Suppressor macrophage (primary cell): ENCODE results near the gene AMOTL1.
"Not testable (repeated sequence)": the region's sequence is repeated elsewhere in the genome, so short reads cannot be mapped to it uniquely, and the experiment has no call there.

Experiments
- DNase-seq, 4 experiments: peaks; one replicate each; pipeline ENCODE4 v3.0.0-alpha.2; 2020 to 2022

Gene AMOTL1

DNA sequence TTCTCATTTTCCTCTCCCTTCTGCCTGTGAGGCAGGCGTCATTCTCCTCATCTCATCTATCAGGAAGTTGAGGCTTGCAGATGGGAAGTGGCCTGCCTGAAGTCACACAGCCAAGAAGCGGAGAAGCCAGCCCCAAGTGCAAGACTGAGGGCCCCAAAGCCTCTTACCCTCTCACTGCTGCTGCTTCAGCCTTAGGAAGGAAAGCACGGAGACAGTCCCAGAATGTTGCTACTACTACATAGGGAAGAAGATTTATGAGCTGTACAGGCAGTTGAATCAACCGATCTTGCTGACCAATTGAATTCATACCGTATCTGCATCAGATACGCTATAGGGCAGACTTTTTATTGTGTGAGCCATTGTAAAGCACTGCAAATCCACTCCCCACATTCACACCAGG, 116.2 kb downstream of the AMOTL1 start:
- peak; percentile 56 to 71 (median 66) for DNase-seq

DNA sequence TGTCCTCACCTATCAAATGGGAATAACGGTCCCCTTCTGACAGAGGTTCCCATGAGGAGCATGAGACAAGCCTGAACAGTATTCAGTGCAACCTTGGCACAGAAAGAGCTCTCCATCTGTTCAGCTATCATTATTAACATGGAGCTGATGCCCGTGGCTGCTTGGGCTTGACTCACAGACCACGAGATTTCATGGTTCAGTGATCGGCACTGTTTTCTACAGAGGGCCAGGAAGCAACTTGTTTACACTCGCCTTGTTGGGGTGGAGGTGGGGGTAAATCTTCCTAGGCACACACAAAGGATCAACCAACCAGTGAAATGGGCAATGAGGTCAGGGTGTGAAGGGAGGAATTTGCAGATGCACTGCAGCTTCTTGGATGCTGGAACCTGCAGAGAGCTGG, 117.0 kb downstream of the AMOTL1 start:
- DNase-seq, result no peak

DNA sequence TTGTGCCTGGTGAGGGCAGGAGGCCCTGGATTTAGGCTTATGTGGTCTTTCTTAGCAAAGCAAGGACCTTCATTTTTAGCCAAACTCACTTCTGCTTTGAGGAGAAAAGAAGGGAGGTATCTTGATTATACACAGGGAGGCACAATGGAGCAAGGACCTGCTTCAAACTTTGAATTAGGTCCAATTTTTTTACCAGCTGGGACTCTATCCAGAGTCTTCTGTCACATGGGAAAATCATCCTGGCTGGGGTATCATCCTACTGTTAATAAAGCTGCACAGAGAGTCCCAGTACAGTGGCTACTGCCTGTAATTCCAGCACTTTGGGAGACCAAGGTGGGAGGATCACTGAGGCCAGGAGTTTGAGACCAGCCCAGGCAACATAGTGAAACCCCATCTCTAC, 117.4 kb downstream of the AMOTL1 start:
- DNase-seq, result no peak

DNA sequence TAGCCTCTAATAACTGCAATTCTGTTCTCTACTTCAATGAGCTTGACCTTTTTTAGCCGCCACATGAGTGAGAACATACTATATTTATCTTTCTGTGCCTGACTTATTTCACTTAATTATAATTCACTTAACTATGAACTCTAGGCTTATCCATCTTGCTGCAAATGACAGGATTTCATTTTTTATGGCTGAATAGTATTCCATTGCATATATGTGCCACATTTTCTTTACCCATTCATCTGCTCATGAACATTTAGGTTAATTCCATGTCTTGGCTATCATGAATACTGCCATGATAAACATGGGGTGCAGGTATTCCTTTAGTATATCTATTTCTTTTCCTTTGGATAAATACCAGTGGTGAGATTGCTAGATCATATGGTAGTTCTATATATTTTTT, 120.0 kb downstream of the AMOTL1 start:
- DNase-seq, result no peak

DNA sequence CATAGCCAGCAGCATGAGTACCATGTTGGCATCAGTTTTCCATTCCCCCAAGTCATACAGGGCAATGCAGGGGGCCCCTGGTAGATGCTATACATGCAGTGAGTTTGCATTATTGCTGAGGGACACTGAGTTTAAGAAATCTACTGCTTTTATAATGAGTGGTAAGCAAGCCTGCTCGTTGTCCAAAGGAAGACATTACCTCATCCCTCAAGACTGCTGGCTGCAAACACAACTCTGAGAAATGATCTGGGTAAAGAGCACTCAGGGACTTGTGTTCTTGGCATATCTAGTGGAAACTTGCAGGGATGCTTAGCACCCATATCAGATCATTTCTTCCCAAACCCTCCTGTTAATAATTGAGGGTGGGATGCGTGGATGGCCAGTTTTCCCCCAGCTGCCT, 127.3 kb downstream of the AMOTL1 start:
- DNase-seq, result no peak

DNA sequence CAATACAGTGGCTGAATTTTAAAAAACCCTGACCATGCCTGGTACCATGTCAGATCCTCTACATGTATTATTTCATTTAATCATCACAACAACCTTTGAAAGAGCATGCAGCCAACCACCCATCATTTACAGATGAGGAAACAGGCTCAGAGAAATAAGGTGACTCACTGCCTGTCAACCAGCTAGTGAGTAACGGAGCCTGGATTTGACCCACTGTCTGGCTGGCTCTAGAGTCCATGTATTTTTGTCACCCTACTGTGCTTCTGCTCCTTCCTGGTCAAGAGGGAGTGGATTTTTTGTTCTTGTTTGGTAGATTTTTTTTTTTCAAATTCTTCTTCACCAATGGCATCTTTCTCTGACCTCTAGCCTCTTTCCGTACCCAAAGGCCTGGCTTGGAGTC, 127.8 kb downstream of the AMOTL1 start:
- peak; percentile 25 to 56 (median 28) for DNase-seq

DNA sequence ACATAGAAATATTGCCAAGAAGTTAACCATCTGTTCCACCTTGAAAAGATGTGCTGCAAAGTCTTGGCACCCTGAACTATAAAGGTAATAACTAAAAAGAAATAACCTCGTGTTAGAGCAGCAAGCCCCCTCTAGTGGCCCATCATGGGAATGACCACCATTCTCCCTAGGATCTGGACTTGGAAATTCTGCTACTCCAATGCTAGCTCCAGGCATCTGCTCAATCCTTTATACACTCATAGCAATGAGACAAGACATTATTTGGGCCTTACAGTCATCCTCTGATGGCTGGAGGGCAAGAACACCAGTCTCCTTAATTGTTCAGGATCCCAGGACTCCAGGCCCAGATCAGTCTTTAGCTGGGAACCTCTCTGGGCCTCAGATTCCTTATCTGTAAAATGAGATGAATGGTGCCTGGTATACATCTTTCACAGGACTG, 129.2 kb downstream of the AMOTL1 start:
- peak; percentile 56 to 70 (median 65) for DNase-seq

DNA sequence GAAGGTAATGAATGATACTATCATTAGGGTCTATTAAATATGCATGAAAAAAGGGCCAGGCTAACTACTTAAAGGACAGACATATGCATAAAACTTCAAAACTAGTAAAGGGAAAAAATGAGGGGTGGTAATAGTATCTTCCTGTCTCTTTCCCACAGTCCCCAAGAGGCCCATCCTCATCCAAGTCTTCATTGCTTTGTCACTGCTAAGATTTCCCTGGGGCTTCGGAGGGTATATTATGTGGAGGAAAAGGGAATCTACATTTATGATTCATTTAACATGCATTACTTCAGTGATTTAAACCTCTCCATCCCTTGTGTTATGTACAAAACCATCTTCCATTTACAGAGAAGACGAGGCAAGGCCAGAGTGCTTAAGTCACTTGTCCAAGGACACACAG, 139.1 kb downstream of the AMOTL1 start:
- no peak for DNase-seq

DNA sequence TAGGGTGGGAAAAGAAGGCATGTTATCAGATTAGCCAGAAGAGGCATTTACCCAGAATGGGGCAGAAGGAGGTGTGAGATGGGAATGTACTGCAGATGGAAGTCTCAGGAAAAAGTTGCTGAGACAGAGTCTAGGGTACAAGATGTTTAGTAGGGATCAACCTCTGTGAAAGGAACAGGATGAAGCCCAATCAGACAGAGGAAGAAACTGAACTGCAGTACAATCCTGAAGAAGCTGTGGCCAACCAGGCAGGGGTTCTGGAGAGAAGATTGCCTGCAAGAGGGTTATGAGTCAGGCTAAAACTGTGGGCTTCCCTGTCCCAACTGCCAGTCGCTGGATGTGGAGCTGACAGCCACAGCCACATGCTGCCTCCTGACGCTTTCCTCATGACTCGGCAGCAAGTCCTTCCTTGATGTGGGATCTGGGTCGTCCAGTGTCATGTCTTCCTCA, 141.2 kb downstream of the AMOTL1 start:
- peak; percentile 41 to 66 (median 54) for DNase-seq

DNA sequence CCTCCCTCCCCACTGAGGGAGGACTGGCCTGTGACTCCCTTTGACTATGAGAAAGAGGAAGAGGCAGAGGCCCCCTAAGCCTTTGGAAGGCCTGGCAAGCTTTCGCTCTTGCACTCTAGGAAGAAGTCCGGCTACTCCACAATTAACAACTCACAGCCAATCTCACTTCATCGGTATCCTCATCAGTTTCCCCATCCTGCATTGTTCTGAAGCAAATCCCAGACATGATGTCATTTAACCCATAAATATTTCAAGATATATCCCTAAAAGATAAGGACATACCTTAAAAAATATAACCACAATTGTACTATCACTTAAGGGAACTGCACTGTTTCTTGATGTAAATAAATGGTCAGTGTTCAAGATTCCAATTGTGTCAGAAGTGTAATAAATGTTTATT, 142.1 kb downstream of the AMOTL1 start:
- DNase-seq, result peak in 2 of 4 experiments; percentile 20 to 26

DNA sequence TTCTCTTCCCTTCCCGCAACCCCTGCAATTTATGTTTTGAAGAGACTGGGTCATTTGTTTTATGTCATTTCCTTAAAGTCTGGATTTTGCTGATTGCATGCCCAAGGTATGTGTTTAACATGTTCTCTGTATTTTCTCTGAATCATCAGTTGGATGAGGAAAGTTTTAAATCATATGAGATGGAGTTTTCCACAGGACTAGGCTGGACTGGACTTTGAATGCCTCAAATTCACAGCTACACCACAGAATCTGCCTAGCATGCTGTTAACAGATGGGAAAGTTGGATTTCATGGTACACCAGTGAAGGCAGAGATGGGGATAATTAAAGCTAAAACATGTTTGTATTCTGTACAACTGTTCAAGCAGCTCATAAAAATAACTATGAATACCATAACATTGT, 142.6 kb downstream of the AMOTL1 start:
- DNase-seq, result no peak

DNA sequence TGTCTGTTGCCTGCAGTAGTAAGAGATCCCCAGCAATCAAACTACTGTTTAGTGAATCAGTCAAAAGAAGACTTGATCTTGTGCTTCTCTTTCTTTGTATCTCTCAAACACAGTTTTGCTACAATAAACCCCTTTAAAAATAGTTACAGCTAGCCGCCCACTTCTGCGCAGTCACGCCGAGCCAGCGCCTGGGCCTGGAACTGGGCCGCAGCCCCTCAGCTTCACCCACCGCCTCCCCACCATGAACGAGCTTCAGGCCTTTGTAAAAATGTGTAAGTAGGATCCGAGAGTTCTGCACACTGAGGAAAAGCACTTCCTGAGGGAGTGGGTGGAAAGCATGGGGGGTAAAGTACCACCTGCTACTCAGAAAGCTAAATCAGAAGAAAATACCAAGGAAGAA, 144.7 kb downstream of the AMOTL1 start:
- no peak for DNase-seq

DNA sequence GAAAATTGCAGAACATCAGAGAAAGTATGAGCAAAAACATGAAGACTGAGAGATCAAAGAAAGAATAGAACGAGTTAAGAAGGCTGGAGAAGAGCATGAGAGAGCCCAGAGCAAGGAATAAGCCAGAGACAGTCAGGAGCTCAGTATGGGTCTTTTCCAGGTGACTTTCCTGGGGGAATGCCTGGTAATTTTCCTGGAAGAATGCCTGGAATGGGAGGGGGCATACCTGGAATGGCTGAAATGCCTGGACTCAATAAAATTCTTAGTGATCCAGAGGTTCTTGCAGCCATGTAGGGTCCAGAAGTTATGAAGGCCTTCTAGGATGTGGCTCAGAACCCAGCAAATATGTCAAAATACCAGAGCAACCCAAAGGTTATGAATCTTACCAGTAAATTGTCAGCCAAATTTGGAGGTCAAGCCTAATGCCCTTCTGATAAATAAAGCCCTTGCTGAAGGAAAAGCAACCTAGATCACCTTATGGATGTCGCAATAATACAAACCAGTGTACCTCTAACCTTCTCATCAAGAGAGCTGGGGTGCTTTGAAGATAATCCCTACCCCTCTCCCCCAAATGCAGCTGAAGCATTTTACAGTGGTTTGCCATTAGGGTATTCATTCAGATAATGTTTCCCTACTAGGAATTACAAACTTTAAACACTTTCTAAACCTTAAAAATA, 145.7 kb downstream of the AMOTL1 start:
- not testable (repeated sequence) for DNase-seq

DNA sequence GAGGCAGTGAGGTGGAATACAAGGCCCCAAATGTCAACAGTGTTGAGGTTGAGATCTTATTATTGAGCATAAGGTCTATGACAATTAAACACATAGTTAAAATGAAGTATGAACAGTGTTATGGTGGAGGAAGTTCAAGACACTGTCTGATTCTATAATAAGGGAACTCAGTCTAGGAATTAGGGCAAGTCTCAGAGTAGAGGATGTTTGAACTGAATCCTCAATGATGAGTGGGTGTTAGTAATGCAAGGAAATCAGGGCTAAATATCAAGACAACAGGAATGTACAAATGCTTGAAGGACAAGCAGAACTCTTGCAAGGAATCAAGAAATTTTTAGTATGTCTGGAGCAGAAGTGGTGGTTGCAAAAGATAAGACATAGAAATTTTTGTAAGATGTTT, 152.2 kb downstream of the AMOTL1 start:
- DNase-seq, result peak in 2 of 4 experiments; percentile 51 to 58

DNA sequence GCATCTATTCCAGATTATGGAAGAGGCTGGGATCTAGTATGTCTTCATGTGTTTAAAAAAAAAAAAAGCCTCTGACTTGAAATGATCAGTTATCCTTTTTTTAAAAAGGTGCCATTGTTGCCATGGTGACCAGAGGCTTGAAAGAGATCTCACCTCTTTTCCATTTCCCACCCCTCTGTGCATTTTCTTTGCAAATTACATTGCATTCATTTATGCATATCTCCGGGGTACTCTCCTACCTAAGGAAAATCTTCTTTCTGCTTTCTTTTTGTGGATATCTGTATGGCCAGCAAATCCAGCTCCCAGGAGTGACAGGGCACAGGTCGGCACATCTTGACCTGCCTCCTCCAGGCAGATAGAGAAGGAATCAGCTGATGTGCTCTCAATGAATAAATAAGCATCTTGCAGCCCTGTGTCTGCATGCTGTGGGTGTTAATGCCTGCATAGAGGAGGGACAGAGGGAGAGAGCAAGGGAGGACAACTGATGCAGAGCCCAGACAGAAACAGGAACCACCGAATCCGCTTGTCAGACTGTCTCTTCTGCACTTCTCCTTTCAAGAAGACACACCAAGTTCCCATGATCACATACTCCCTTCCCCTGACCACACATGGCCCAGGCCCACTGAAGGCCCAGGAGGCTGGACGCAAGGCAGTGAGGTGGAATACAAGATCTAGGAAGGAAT, 154.3 kb downstream of the AMOTL1 start:
- peak; percentile 84 to 92 (median 87) for DNase-seq

DNA sequence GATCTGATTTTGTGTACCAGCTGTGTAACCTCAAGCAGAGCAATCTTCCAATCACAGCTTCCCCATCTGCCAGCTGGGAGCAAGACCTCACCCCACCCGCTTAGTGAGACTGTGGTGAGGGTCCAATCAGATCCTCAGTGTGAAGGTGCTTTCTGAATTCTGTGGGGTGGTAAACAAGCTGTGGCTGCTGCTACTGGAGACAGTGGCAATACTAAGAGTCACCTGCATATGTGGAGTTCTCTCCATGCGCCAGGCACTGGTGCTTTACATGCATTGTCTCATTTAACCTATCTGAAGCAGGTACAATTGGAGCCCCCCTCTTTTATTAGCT, 154.8 kb downstream of the AMOTL1 start:
- DNase-seq, result no peak

DNA sequence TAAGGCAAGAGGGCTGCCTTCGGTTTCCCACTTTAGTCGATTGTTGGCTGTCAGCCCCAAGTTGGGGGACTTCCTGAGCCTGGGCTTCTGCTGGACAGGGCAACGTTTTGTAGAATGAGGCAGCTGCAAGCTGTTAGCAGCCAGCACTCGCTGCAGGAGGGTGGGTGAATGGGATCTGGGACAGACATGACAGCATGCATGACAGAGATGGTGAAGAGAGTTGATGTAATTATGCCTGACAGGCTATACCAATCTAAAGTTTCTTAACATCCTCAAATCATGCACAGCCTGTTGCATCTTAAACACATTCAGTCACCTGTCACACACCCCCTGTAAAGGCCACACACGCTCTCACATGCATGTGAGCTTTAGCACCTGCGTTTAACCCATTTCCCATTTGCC, 156.0 kb downstream of the AMOTL1 start:
- DNase-seq, result peak in 1 of 4 experiments; percentile 13

DNA sequence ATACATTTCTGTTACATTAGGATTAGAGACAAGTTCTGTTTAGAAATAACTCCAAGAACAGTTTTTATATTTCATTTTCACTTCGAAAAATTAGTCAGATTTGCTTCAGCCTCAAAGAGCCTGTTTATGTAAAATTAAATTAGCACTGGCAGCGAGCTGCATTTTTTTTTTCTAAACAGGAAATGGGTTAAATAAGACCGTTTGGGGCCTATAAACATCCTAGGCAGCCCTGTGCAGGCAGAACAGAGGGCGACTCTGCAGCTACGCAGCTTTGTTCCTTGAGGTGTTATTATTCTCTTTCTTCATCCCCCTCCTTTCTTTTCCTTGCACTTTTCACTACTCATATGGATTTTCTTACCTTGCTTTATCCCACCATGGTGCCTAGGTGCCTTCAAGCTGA, 156.5 kb downstream of the AMOTL1 start:
- DNase-seq, result no peak

DNA sequence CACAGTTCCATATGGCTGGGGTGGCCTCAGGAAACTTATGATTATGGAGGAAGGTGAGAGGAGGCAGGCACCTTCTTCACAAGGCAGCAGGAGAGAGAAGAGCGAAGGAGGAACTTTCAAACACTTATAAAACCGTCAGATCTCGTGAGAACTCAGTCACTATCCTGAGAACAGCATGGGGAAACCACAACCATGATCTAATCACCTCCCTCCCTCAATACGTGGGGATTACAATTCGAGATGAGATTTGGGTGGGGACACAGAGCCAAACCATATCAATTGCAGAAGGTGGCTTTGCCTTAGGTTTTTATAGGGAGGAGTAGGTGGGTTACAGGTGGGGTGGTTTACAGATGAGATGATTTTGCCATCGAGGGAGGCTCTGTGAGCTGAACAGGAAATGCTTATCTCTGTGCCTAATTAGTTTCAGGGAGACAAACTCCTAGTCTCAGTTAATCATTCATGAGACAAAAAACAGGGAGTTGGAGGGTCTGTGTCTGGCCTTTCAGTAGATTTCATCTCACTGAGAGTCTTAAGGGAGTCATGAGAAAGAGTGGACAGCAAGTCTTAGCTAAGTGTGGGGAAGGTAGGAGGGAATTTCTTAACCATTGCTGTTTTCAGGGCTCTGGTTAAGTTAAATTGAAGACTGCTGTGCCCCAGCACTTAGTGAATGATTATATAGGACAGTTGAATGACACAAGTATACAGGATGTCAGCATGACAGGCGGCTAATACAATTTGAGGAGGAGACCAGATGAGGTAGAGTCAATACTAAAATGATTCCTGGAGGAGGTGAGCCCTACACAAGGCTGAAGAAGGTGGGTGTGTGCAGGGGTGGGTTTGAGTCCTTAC, 157.5 kb downstream of the AMOTL1 start:
- peak in 1 of 4 experiments; percentile 21 for DNase-seq

DNA sequence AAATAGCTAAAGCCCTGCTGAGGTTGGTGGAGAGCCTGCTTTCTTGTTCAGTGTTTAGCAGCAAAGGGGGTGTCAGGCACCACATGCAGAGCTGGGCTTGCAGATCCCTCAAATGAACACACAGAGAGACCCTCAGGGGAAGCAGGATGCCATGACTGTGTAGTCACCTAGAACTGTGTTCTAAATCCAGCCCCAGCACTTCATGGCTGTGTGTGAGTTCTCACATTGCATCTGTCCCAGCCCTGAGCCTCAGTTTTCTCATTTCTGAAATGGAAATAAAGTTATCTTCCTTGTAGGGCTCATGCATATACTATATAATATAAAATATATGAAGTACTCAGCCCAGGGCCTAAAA, 158.1 kb downstream of the AMOTL1 start:
- DNase-seq, result no peak
